HepG2 (cell line): Measurements from ENCODE around the gene CCDC197. TPM values are rescaled to one million over a fixed set of nuclear protein-coding genes. Genes with fewer than 3 reads are reported as not detected.

ENCODE experiments used
- ATAC-seq: fragments of 200-7000 bp; cut with Tn5 transposase; 3 replicates; pipeline ENCODE4 v1.9.1; 2020; ENCODE audit warnings: mild to moderate bottlenecking, moderate library complexity
- BruUV-seq: library from RNA; stranded (reverse); fragments of 400-500 nt; replicated peaks from 2 replicates; lab custom pipeline; 2021; lab: Mats Ljungman, UMichigan
- CTCF ChIA-PET: fragments of 300-600 bp; formaldehyde crosslinking; extraction: SDS; loops from one replicate; lab custom pipeline; 2021; ENCODE audit warnings: low total read pairs, inconsistent platforms, low intra/inter-chr PET ratio; lab: Yijun Ruan, JAX
- POLR2A ChIA-PET: fragments of 350-600 bp; sonication (Branson Sonifier 250); formaldehyde crosslinking; loops from one replicate; lab custom pipeline; 2020; ENCODE audit warnings: antibody characterized with exemption, inconsistent platforms; lab: Yijun Ruan, JAX
- DNase-seq: peaks from one replicate; pipeline ENCODE4 v3.0.0-alpha.2; 2015; ENCODE audit warnings: low spot score
- FAIRE-seq: peaks from 3 replicates; lab custom pipeline; 2011; peaks lifted over from hg19 to GRCh38; lab: Jason Lieb, UNC
- H2AFZ ChIP-seq: one replicate; pipeline ENCODE4 v1.6.1; 2011; ENCODE audit warnings: low read length, inconsistent platforms
- H3K27ac ChIP-seq: fragments of 300-600 bp; 3 replicates; pipeline ENCODE4 v1.8.0; 2011; ENCODE audit warnings: mixed run types, mild to moderate bottlenecking, mixed read lengths, low read length, inconsistent platforms; ENCODE audit not compliant: insufficient read depth; ENCODE audit errors: extremely low read length
- H3K27me3 ChIP-seq, 2 experiments: fragments of 200-600 bp in 1 of 2; 2 replicates in 1 of 2; 3 replicates in 1 of 2; pipeline versions ENCODE4 v1.6.0 to v1.8.0; 2011; ENCODE audit warnings: low read length in 2 of 2, mild to moderate bottlenecking in 2 of 2, moderate library complexity in 2 of 2, inconsistent platforms in 1 of 2; ENCODE audit not compliant: insufficient read depth in 2 of 2, control insufficient read depth in 1 of 2
- H3K36me3 ChIP-seq, 2 experiments: fragments of 200-600 bp in 1 of 2; replicated peaks in 1 of 2; 2 replicates in 1 of 2; 3 replicates in 1 of 2; pipeline versions ENCODE4 v1.5.1 to v1.8.0; 2011; ENCODE audit warnings: low read length in 2 of 2, inconsistent platforms in 1 of 2; ENCODE audit not compliant: insufficient read depth in 2 of 2, control insufficient read depth in 1 of 2
- H3K4me1 ChIP-seq: 2 replicates; pipeline ENCODE4 v1.5.1; 2012; ENCODE audit warnings: low read length, inconsistent platforms; ENCODE audit not compliant: insufficient read depth
- H3K4me2 ChIP-seq: 2 replicates; pipeline ENCODE4 v1.6.0; 2011; ENCODE audit warnings: low read depth, low read length, inconsistent platforms
- H3K4me3 ChIP-seq, 3 experiments: fragments of 200-600 bp in 1 of 3; sonication (generic), shearing (Covaris generic) in 1 of 3; replicated peaks in 1 of 3; 2 replicates each; pipeline ENCODE4 v1.5.1; 2011 to 2016; ENCODE audit warnings: low read length in 3 of 3, inconsistent platforms in 2 of 3, low read depth in 2 of 3, mild to moderate bottlenecking in 2 of 3, control low read depth in 1 of 3, mixed read lengths in 1 of 3; ENCODE audit not compliant: insufficient read depth in 1 of 3
- H3K79me2 ChIP-seq: one replicate; pipeline ENCODE4 v1.6.1; 2011; ENCODE audit warnings: low read length, inconsistent platforms; ENCODE audit not compliant: insufficient read depth
- H3K9ac ChIP-seq: 2 replicates; pipeline ENCODE4 v1.6.0; 2011; ENCODE audit warnings: mild to moderate bottlenecking, low read depth, low read length, inconsistent platforms; ENCODE audit not compliant: insufficient read depth
- H3K9me3 ChIP-seq: 2 replicates; pipeline ENCODE4 v1.5.1; 2012; ENCODE audit warnings: mild to moderate bottlenecking, low read length
- H4K20me1 ChIP-seq: 2 replicates; pipeline ENCODE4 v1.6.0; 2011; ENCODE audit warnings: inconsistent platforms, mild to moderate bottlenecking, low read length, moderate library complexity; ENCODE audit not compliant: insufficient read depth
- ARID5B ChIP-seq: IDR thresholded peaks from 2 replicates; pipeline ENCODE4 v1.4.0; 2020; ENCODE audit warnings: mild to moderate bottlenecking, missing genetic modification reagents
- ASH2L ChIP-seq: fragments of 300-600, 200-600 bp; sonication (generic); IDR thresholded peaks from 2 replicates; pipeline ENCODE4 v1.7.0; 2017; ENCODE audit warnings: low read depth, mild to moderate bottlenecking, moderate library complexity, mixed read lengths, low read length; ENCODE audit not compliant: insufficient read length
- HNF4G ChIP-seq, 2 experiments: sonication (generic) in 1 of 2; formaldehyde crosslinking in 1 of 2; IDR thresholded peaks; 2 replicates each; pipeline versions ENCODE4 v1.4.0 to v1.6.1; 2011 to 2020; ENCODE audit warnings: borderline replicate concordance in 2 of 2, low read depth in 2 of 2, mild to moderate bottlenecking in 2 of 2, low read length in 1 of 2, missing genetic modification reagents in 1 of 2, moderate library complexity in 1 of 2
- HNRNPLL ChIP-seq: fragments of 200-400 bp; formaldehyde crosslinking; IDR thresholded peaks from 2 replicates; pipeline ENCODE4 v1.6.1; 2017; ENCODE audit warnings: mild to moderate bottlenecking, low read depth, low read length; ENCODE audit not compliant: poor library complexity, severe bottlenecking
- JARID2 ChIP-seq: sonication (generic); formaldehyde crosslinking; IDR thresholded peaks from 2 replicates; pipeline ENCODE4 v1.8.1; 2023; ENCODE audit warnings: missing genetic modification reagents, inconsistent platforms; ENCODE audit not compliant: insufficient replicate concordance
- KDM5B ChIP-seq: sonication (generic); formaldehyde crosslinking; IDR thresholded peaks from 2 replicates; pipeline ENCODE4 v1.4.0; 2020; ENCODE audit warnings: missing genetic modification reagents, mild to moderate bottlenecking, borderline replicate concordance
- MXI1 ChIP-seq: IDR thresholded peaks from 3 replicates; pipeline ENCODE4 v1.6.1; 2012; ENCODE audit warnings: low read depth, low read length, inconsistent platforms, borderline replicate concordance
- NR0B2 ChIP-seq: sonication (generic); formaldehyde crosslinking; IDR thresholded peaks from 2 replicates; pipeline ENCODE4 v1.4.0; 2020; ENCODE audit warnings: mild to moderate bottlenecking, missing genetic modification reagents
- RBFOX2 ChIP-seq: fragments of 200-400 bp; formaldehyde crosslinking; IDR thresholded peaks from 2 replicates; pipeline ENCODE4 v1.6.1; 2017; ENCODE audit warnings: low read depth, mild to moderate bottlenecking, low read length
- SNRNP70 ChIP-seq: fragments of 200-400 bp; formaldehyde crosslinking; IDR thresholded peaks from 2 replicates; pipeline ENCODE4 v1.6.1; 2017; ENCODE audit warnings: mild to moderate bottlenecking, low read depth, low read length, moderate library complexity
- TFAP4 ChIP-seq: sonication (generic); IDR thresholded peaks from 2 replicates; pipeline ENCODE4 v1.6.1; 2016; ENCODE audit warnings: low read depth, borderline replicate concordance
- THAP11 ChIP-seq: IDR thresholded peaks from 2 replicates; pipeline ENCODE4 v1.6.1; 2016; ENCODE audit warnings: missing biosample characterization, missing genetic modification reagents
- ZNF350 ChIP-seq: sonication (generic); formaldehyde crosslinking; IDR thresholded peaks from 2 replicates; pipeline ENCODE4 v1.4.0; 2020; ENCODE audit warnings: mild to moderate bottlenecking, low read depth, missing genetic modification reagents, borderline replicate concordance
- ZNF543 ChIP-seq: sonication (generic); formaldehyde crosslinking; IDR thresholded peaks from 2 replicates; pipeline ENCODE4 v1.4.0; 2020; ENCODE audit warnings: mild to moderate bottlenecking, missing genetic modification reagents
- ZNF547 ChIP-seq: sonication (generic); formaldehyde crosslinking; IDR thresholded peaks from 2 replicates; pipeline ENCODE4 v1.5.1; 2020; ENCODE audit warnings: mild to moderate bottlenecking, missing genetic modification reagents
- ZNF558 ChIP-seq: sonication (generic); formaldehyde crosslinking; IDR thresholded peaks from 2 replicates; pipeline ENCODE4 v1.9.0; 2022; ENCODE audit warnings: mild to moderate bottlenecking, missing genetic modification reagents, borderline replicate concordance
- WGBS: methylation state at CpG from one replicate; pipeline ENCODE4 v1.1.6; 2017; ENCODE audit warnings: low lambda C conversion rate; 5-methylcytosine and 5-hydroxymethylcytosine counted together
- in situ Hi-C: cut with HindIII; loops from 2 replicates; pipeline ENCODE4 v1.10.0; 2017; ENCODE audit warnings: low pct_unique_long_range_greater_than_20kb; ENCODE audit not compliant: extremely low pct_ligation_motif_present
- intact Hi-C: fragments of 100-400 bp; cut with micrococcal nuclease; formaldehyde crosslinking; loops from one replicate; pipeline ENCODE4 v1.10.0; 2022; ENCODE audit not compliant: unreplicated experiment
- polyA plus RNA-seq, 8 experiments: library from polyadenylated mRNA; depleted of rRNA in 3 of 8; stranded (reverse) in 7 of 8; unstranded in 1 of 8; fragments of >200 nt; fragmentation: Illumina TruSeq in 4 of 8; extraction: Trizol in 4 of 8; gene quantifications; 2 replicates each; pipeline versions ENCODE4 v1.2.1 to v1.2.3, GENCODE V29; 2011 to 2016; ENCODE audit warnings: low read depth in 4 of 8, missing spikeins in 1 of 8, mixed read lengths in 1 of 8; ENCODE audit not compliant: insufficient read depth in 1 of 8
- total RNA-seq, 5 experiments: library from RNA; depleted of rRNA; stranded (reverse); fragments of >200 nt; fragmentation: Illumina TruSeq; extraction: Trizol; gene quantifications; 2 replicates each; pipeline ENCODE4 v1.2.3, GENCODE V29; 2016; ENCODE audit warnings: low read depth in 1 of 5
- TF ChIP-seq, protein P1 (sequence below): sonication (generic); formaldehyde crosslinking; IDR thresholded peaks from 2 replicates; pipeline ENCODE4 v1.4.0; 2020; ENCODE audit warnings: missing genetic modification reagents

The CCDC197 gene
- total and polyA plus RNA-seq, 2 of the 13 experiments (the other 11 are each of a cell fraction or from before 2014, with no cell fraction given) = 0.11 to 0.13 TPM

DNA sequence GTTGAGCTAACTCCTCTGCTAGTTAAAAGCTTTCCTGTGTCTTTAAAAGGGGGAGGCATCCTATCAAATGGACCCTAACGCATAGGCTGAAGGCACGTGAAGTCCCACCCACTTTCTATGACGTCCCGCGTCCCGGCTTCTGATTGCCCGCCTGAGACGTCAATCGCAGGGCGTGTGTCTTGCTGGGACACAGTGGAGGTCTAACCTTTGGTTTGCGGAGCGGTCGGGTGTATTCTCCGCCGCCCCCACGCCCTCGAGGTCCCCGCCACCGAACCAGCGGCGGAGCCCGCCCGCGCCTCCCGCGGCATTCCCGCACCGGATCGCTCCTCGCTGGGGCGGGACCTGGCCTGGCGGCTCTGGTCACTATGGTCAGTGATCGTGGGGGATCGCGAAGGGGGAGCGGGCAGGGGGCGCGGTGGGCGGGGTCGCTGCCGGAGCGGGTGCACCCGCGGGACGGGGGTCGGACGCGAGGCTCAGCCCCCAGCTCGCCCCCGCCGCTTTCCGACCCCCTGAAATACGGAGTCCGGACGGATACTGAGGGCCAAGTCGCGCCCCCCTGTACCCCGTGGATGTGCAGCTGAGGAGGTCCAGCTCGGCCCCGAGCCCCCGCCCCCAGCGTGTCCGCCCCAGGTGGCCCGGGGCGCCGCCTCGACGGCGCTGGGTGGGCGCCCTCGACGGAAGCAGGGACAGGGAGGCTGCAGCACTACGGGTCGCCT is 29.2 kb downstream of the CCDC197 start, which contains the start of gene OTUB2:
TSS of gene OTUB2 (plus strand) at position 168 of the 716 bp plus-strand sequence. CDS start at position 366, 198 bp downstream.
- Histone ChIP-seq H3K36me3 (no peaks in the 10 kb centered on the region), H3K4me3 (peak within 1 kb of the TSS; percentile 58 to 71 (median 68)), H3K27ac (no peak within 1 kb of the TSS), H3K9me3 (no peaks in the 10 kb centered on the region), H3K4me1 (peaks cover 65% of the 10 kb centered on the region), H3K9ac (peak within 1 kb of the TSS; percentile 61), H3K27me3 (no peaks in the 10 kb centered on the region), H4K20me1 (no peaks in the 10 kb centered on the region), H2AFZ (peak within 1 kb of the TSS; percentile 48), H3K79me2 (peaks cover 2% of the 10 kb centered on the region), H3K4me2 (peak within 1 kb of the TSS; percentile 81)
- BruUV-seq = no TSS peak
- intact Hi-C loops = no loop called here
- in situ Hi-C loops = no loop called here
- ATAC-seq (peak; percentile 90), FAIRE-seq (peak; percentile 94), DNase-seq (peak; percentile 97)
- ChIA-PET POLR2A (interaction anchor here (0.7 to 1.9 kb wide), 8 partner anchors 10 to 294 kb away, joined by 3 to 8 read pairs (median 3); no protein-coding TSS in a partner anchor), CTCF (no interaction called here)
- 1% methylated on average over 10 of the region's 74 CpGs for WGBS
- TF ChIP-seq ZNF543 (0 out of 2 replicates have a peak, but pooled peaks have one; percentile 25), KDM5B (CRISPR knock-in tag) (peak; percentile 14; the same call in 1 of the 2 replicates), ASH2L (peak; percentile 69), THAP11 (CRISPR knock-in tag) (peak; percentile 67), HNF4G (IDR thresholded peaks at IDR 0.05; ENCODE audit: borderline replicate concordance, low read depth, low read length) (peak; percentile 25; the same call in 1 of the 2 replicates), HNF4G (CRISPR knock-in tag; IDR thresholded peaks at IDR 0.05; ENCODE audit: borderline replicate concordance, low read depth) (no peak), ARID5B (CRISPR knock-in tag) (peak; percentile 24; the same call in 1 of the 2 replicates), ZNF350 (no peak; the same call in 1 of the 2 replicates), JARID2 (CRISPR knock-in tag) (no peak), RBFOX2 (peak; percentile 40; the same call in 1 of the 2 replicates), MXI1 (0 out of 3 replicates have a peak, but pooled peaks have one; percentile 22), TFAP4 (no peak), ZNF547 (CRISPR knock-in tag) (no peak), SNRNP70 (no peak), HNRNPLL (peak; percentile 35), NR0B2 (peak; percentile 54; the same call in 1 of the 2 replicates), ZNF558 (CRISPR knock-in tag) (no peak)
- TF ChIP-seq, protein P1, sequence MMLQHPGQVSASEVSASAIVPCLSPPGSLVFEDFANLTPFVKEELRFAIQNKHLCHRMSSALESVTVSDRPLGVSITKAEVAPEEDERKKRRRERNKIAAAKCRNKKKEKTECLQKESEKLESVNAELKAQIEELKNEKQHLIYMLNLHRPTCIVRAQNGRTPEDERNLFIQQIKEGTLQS = 0 out of 2 replicates have a peak, but pooled peaks have one; percentile 13
